IMR-90 (cell line): Measurements from ENCODE around the gene ARHGAP28. TPM values are rescaled to one million over a fixed set of nuclear protein-coding genes. Genes with fewer than 3 reads are reported as not detected.

Source experiments
- ATAC-seq: fragments of 200-7000 bp; cut with Tn5 transposase; 2 replicates; pipeline ENCODE4 v1.9.1; 2020; ENCODE audit warnings: low read depth, mild to moderate bottlenecking, moderate library complexity
- BruUV-seq: library from RNA; stranded (reverse); fragments of 400-500 nt; replicated peaks from 2 replicates; lab custom pipeline; 2021; lab: Mats Ljungman, UMichigan
- CTCF ChIA-PET: fragments of 300-600 bp; formaldehyde crosslinking; extraction: SDS; loops from one replicate; lab custom pipeline; 2021; ENCODE audit warnings: antibody characterized with exemption; lab: Yijun Ruan, JAX
- POLR2A ChIA-PET: fragments of 300-600 bp; sonication (Branson Sonifier 250); formaldehyde crosslinking; loops from one replicate; lab custom pipeline; 2022; ENCODE audit warnings: antibody characterized with exemption; ENCODE audit not compliant: unreplicated experiment; lab: Charles Lee
- DNase-seq: peaks from one replicate; pipeline ENCODE4 v3.0.0; 2013
- H2AFZ ChIP-seq: replicated peaks from 2 replicates; pipeline ENCODE3; 2013; ENCODE audit warnings: low read length, mild to moderate bottlenecking; ENCODE audit not compliant: poor library complexity
- H2AK5ac ChIP-seq: 2 replicates; pipeline ENCODE4 v1.6.1; 2013; ENCODE audit warnings: low read depth, low read length, inconsistent platforms
- H2AK9ac ChIP-seq: replicated peaks from 2 replicates; pipeline ENCODE3; 2013; ENCODE audit warnings: mild to moderate bottlenecking, low read depth, low read length, moderate library complexity; ENCODE audit not compliant: poor library complexity
- H2BK120ac ChIP-seq: 2 replicates; pipeline ENCODE4 v1.6.1; 2013; ENCODE audit warnings: low read depth, low read length, inconsistent platforms
- H2BK15ac ChIP-seq: 3 replicates; pipeline ENCODE4 v1.6.1; 2013; ENCODE audit warnings: low read depth, low read length, inconsistent platforms
- H2BK20ac ChIP-seq: 2 replicates; pipeline ENCODE4 v1.6.1; 2013; ENCODE audit warnings: low read depth, mild to moderate bottlenecking, inconsistent platforms, low read length, moderate library complexity
- H2BK5ac ChIP-seq: 2 replicates; pipeline ENCODE4 v1.6.1; 2013; ENCODE audit warnings: mild to moderate bottlenecking, low read depth, low read length, inconsistent platforms; ENCODE audit not compliant: poor library complexity, severe bottlenecking
- H3K14ac ChIP-seq: replicated peaks from 2 replicates; pipeline ENCODE4 v1.6.1; 2013; ENCODE audit warnings: low read depth, low read length, inconsistent platforms
- H3K18ac ChIP-seq: 2 replicates; pipeline ENCODE4 v1.6.1; 2013; ENCODE audit warnings: low read depth, low read length, control low read depth
- H3K23ac ChIP-seq: 2 replicates; pipeline ENCODE4 v1.6.1; 2013; ENCODE audit warnings: low read depth, low read length, inconsistent platforms
- H3K27ac ChIP-seq: 2 replicates; pipeline ENCODE4 v1.5.1; 2013; ENCODE audit warnings: mild to moderate bottlenecking, control low read depth, low read length; ENCODE audit not compliant: insufficient read depth
- H3K27me3 ChIP-seq: 2 replicates; pipeline ENCODE4 v1.6.1; 2013; ENCODE audit warnings: low read length; ENCODE audit not compliant: control insufficient read depth, insufficient read depth
- H3K36me3 ChIP-seq: 2 replicates; pipeline ENCODE4 v1.6.1; 2013; ENCODE audit warnings: low read length, mixed read lengths; ENCODE audit not compliant: control insufficient read depth, insufficient read depth
- H3K4ac ChIP-seq: 2 replicates; pipeline ENCODE4 v1.6.1; 2013; ENCODE audit warnings: low read depth, low read length, inconsistent platforms
- H3K4me1 ChIP-seq: 2 replicates; pipeline ENCODE4 v1.6.1; 2013; ENCODE audit warnings: low read length, mixed read lengths; ENCODE audit not compliant: control insufficient read depth, insufficient read depth
- H3K4me2 ChIP-seq: 2 replicates; pipeline ENCODE4 v1.6.1; 2013; ENCODE audit warnings: low read depth, mild to moderate bottlenecking, control low read depth, low read length, moderate library complexity
- H3K4me3 ChIP-seq: 2 replicates; pipeline ENCODE4 v1.5.1; 2013; ENCODE audit warnings: low read depth, mild to moderate bottlenecking, control low read depth, low read length, moderate library complexity; ENCODE audit not compliant: insufficient read depth
- H3K56ac ChIP-seq: 2 replicates; pipeline ENCODE4 v1.6.1; 2013; ENCODE audit warnings: low read length, inconsistent platforms; ENCODE audit not compliant: insufficient read depth; ENCODE audit errors: extremely low read depth
- H3K79me1 ChIP-seq, 2 experiments: 2 replicates each; pipeline ENCODE4 v1.6.1; 2013; ENCODE audit warnings: low read length in 2 of 2, inconsistent platforms in 1 of 2, low read depth in 1 of 2
- H3K9ac ChIP-seq: 2 replicates; pipeline ENCODE4 v1.6.1; 2013; ENCODE audit warnings: low read depth, low read length, control low read depth
- H3K9me1 ChIP-seq: 2 replicates; pipeline ENCODE4 v1.6.1; 2013; ENCODE audit warnings: low read length, inconsistent platforms; ENCODE audit not compliant: insufficient read depth
- H3K9me3 ChIP-seq: 2 replicates; pipeline ENCODE4 v1.6.1; 2013; ENCODE audit warnings: low read length; ENCODE audit not compliant: control insufficient read depth, insufficient read depth
- H4K20me1 ChIP-seq: 2 replicates; pipeline ENCODE4 v1.6.1; 2013; ENCODE audit warnings: low read length, inconsistent platforms; ENCODE audit not compliant: insufficient read depth
- H4K5ac ChIP-seq: 2 replicates; pipeline ENCODE4 v1.6.1; 2013; ENCODE audit warnings: mild to moderate bottlenecking, low read depth, low read length, control low read depth
- H4K8ac ChIP-seq, 2 experiments: 2 replicates each; pipeline ENCODE4 v1.6.1; 2013; ENCODE audit warnings: low read depth in 2 of 2, low read length in 2 of 2, control low read depth in 1 of 2, inconsistent platforms in 1 of 2
- H4K91ac ChIP-seq: 2 replicates; pipeline ENCODE4 v1.6.1; 2013; ENCODE audit warnings: low read depth, low read length, inconsistent platforms; ENCODE audit not compliant: insufficient read depth
- CEBPB ChIP-seq: IDR thresholded peaks from 2 replicates; pipeline ENCODE4 v1.6.1; 2012; ENCODE audit warnings: low read depth, low read length, improper control_type of control experiment
- CHD1 ChIP-seq: IDR thresholded peaks from 2 replicates; pipeline ENCODE4 v1.6.1; 2012; ENCODE audit warnings: low read depth, low read length, improper control_type of control experiment
- ELK1 ChIP-seq: fragments of 150-350 bp; IDR thresholded peaks from 2 replicates; pipeline ENCODE4 v1.6.1; 2016; ENCODE audit warnings: low read depth, mild to moderate bottlenecking, low read length, moderate library complexity, borderline replicate concordance
- FOS ChIP-seq: fragments of 150-350 bp; IDR thresholded peaks from 2 replicates; pipeline ENCODE4 v1.6.1; 2016; ENCODE audit warnings: low read depth, low read length
- MAFK ChIP-seq: IDR thresholded peaks from 2 replicates; pipeline ENCODE4 v1.6.1; 2012; ENCODE audit warnings: low read depth, low read length, improper control_type of control experiment
- NFE2L2 ChIP-seq: fragments of 150-350 bp; IDR thresholded peaks from 2 replicates; pipeline ENCODE4 v1.6.1; 2016; ENCODE audit warnings: low read depth, mild to moderate bottlenecking, low read length
- POLR2A ChIP-seq: IDR thresholded peaks from 2 replicates; pipeline ENCODE4 v1.6.1; 2012; ENCODE audit warnings: mild to moderate bottlenecking, low read depth, low read length
- RAD21 ChIP-seq: IDR thresholded peaks from 2 replicates; pipeline ENCODE4 v1.6.1; 2012; ENCODE audit warnings: low read length, improper control_type of control experiment
- SMC3 ChIP-seq: fragments of 150-350 bp; IDR thresholded peaks from 2 replicates; pipeline ENCODE4 v1.6.1; 2016; ENCODE audit warnings: low read depth, mild to moderate bottlenecking, antibody characterized with exemption, low read length, moderate library complexity
- WGBS, 2 experiments: methylation state at CpG; one replicate each; pipeline versions ENCODE4 v1.1.5 to v1.1.7; 2013; ENCODE audit warnings: missing lambda C conversion rate in 2 of 2; ENCODE audit not compliant: insufficient read length in 1 of 2; ENCODE audit errors: extremely low coverage in 2 of 2; 5-methylcytosine and 5-hydroxymethylcytosine counted together
- dilution Hi-C: fragments of 300-500 bp; cut with HindIII; formaldehyde crosslinking; loops from one replicate; pipeline ENCODE4 v1.14.3; 2018; ENCODE audit warnings: low sequenced_read_pairs; ENCODE audit not compliant: unreplicated experiment
- in situ Hi-C: fragments of 300-500 bp; cut with MboI; formaldehyde crosslinking; loops from 3 replicates; pipeline ENCODE4 v1.14.3; 2019; ENCODE audit warnings: low sequenced_read_pairs, inconsistent platforms, mixed read lengths
- intact Hi-C: fragments of 100-400 bp; cut with micrococcal nuclease; formaldehyde crosslinking; loops from 2 replicates; pipeline ENCODE4 v1.10.0; 2022
- polyA plus RNA-seq, 3 experiments: library from polyadenylated mRNA; depleted of rRNA; stranded (reverse); fragments of >200 nt; gene quantifications; 2 replicates each; pipeline ENCODE4 v1.2.3, GENCODE V29; 2012; ENCODE audit warnings: low replicate concordance in 1 of 3
- total RNA-seq: library from RNA; depleted of rRNA; stranded (reverse); fragments of >200 nt; gene quantifications from 2 replicates; pipeline ENCODE4 v1.2.3, GENCODE V29; 2012

ARHGAP28 gene
- total and polyA plus RNA-seq, 2 of the 4 experiments (the other 2 are of a cell fraction): 1.8 to 3.8 TPM

GRCh38 chr18:6960124-6960523 is 230.6 kb downstream of the ARHGAP28 start:
- TF ChIP-seq FOS (no peak), NFE2L2 (no peak), SMC3 (no peak), POLR2A (no peak), MAFK (no peak), CEBPB (no peak), CHD1 (no peak), ELK1 (no peak), RAD21 (no peak)
- POLR2A ChIA-PET: no interaction called here
- H3K4me3 ChIP-seq: no peak overlapping the region
- no peaks in the 10 kb centered on the region for H3K4me1 ChIP-seq
- H3K9me3 ChIP-seq: no peaks in the 10 kb centered on the region
- H3K4ac ChIP-seq: no peak overlapping the region
- CTCF ChIA-PET: no interaction called here
- H3K14ac ChIP-seq: no peak overlapping the region
- H4K91ac ChIP-seq: no peak overlapping the region
- no peak overlapping the region for H3K18ac ChIP-seq
- H3K4me2 ChIP-seq: no peak overlapping the region
- no peak overlapping the region for H3K9ac ChIP-seq
- no peak for ATAC-seq
- WGBS, 2 experiments: no CpG with 5 or more reads among the region's 1 CpG
- H4K8ac ChIP-seq: no peak overlapping the region
- no peak overlapping the region for H2AFZ ChIP-seq
- no peak overlapping the region for H2BK5ac ChIP-seq
- H3K79me1 ChIP-seq: no peaks in the 10 kb centered on the region
- H4K5ac ChIP-seq: no peak overlapping the region
- no peak overlapping the region for H2BK20ac ChIP-seq
- H2BK120ac ChIP-seq: no peak overlapping the region
- in situ Hi-C loops (no loop called here), intact Hi-C loops (no loop called here), dilution Hi-C loops (no loop called here)
- no peaks in the 10 kb centered on the region for H3K9me1 ChIP-seq
- H4K20me1 ChIP-seq: no peaks in the 10 kb centered on the region
- H2AK9ac ChIP-seq: no peak overlapping the region
- no peak overlapping the region for H2BK15ac ChIP-seq
- H3K56ac ChIP-seq: no peak overlapping the region
- H3K27me3 ChIP-seq: no peaks in the 10 kb centered on the region
- no peak overlapping the region for H2AK5ac ChIP-seq
- no TSS peak for BruUV-seq
- no peak overlapping the region for H3K23ac ChIP-seq
- peaks cover 13% of the 10 kb centered on the region; the same call in 1 of the 2 replicates for H3K36me3 ChIP-seq
- no peak for DNase-seq
- no peak overlapping the region for H3K27ac ChIP-seq
